Measurements from ENCODE around the gene SCYGR4. TPM values are rescaled to one million over a fixed set of nuclear protein-coding genes. Genes with fewer than 3 reads are reported as not detected.

The SCYGR4 gene
- total RNA-seq, 1 donor from 2014 or later: not detected

DNA sequence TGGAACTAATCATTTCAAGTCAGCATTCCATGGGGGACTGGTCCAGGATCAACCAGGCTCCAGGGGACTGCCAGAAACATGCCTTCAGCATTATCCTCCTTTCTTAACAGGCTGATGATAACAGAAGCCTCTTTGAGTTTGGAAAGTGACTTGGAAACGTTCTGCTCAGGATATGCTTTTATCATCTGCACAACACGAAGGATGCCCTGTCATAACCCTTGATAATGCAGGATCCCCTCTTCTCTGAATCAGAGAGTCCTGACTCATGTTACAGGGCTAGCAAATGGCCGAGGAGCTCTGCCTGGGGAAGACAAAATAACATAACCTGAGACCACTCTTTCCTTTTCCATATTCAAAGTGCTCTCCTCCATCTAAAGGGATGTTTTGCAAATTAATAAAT is 9.4 kb upstream of the SCYGR4 start:
- no peaks in the 10 kb centered on the region for H3K9me3 Mint-ChIP-seq
- H3K4me3 Mint-ChIP-seq: no peak overlapping the region
- DNase-seq (ENCODE audit: low read depth, low spot score): no peak
- no peaks in the 10 kb centered on the region for H3K36me3 Mint-ChIP-seq (ENCODE audit: low read depth)
- TF ChIP-seq, protein P1, sequence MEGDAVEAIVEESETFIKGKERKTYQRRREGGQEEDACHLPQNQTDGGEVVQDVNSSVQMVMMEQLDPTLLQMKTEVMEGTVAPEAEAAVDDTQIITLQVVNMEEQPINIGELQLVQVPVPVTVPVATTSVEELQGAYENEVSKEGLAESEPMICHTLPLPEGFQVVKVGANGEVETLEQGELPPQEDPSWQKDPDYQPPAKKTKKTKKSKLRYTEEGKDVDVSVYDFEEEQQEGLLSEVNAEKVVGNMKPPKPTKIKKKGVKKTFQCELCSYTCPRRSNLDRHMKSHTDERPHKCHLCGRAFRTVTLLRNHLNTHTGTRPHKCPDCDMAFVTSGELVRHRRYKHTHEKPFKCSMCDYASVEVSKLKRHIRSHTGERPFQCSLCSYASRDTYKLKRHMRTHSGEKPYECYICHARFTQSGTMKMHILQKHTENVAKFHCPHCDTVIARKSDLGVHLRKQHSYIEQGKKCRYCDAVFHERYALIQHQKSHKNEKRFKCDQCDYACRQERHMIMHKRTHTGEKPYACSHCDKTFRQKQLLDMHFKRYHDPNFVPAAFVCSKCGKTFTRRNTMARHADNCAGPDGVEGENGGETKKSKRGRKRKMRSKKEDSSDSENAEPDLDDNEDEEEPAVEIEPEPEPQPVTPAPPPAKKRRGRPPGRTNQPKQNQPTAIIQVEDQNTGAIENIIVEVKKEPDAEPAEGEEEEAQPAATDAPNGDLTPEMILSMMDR (conservative IDR thresholded peaks at IDR 0.05): no peak
- H3K27me3 Mint-ChIP-seq (ENCODE audit: low read depth): peaks cover 2% of the 10 kb centered on the region
- H3K27ac Mint-ChIP-seq (ENCODE audit: unreplicated experiment): no peak overlapping the region
- H3K4me1 Mint-ChIP-seq: no peaks in the 10 kb centered on the region

DNA sequence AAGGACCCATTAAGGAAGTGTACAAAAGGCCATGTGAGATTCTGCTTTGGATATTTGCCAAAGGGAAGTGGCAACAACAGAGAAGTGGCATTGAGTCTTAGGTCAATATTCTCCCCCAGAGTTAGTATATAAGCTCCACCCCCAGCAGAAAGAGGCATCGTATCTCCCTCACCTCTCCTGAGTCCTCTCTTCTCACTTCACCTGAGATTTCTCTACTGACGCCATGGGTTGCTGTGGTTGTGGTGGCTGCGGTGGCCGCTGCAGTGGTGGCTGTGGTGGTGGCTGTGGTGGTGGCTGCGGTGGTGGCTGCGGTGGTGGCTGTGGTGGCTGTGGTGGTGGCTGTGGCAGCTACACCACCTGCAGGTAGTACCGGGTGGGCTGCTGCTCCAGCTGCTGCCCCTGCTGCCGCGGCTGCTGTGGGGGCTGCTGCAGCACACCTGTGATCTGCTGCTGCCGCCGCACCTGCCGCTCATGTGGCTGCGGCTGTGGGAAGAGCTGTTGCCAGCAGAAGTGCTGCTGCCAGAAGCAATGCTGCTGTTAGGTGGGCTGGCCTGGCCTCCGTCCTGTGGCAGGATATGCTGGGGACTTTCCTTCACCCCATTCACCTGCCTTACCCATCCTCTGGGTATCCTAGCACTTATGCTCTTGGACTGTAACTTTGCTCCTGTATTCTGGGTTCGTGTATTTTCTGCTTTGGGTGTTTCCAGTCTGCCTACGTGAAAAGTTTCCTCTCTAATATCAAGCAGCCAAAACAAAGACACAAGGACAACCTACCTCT is 8.5 kb upstream of the SCYGR4 start:
- Mint-ChIP-seq H3K36me3 (ENCODE audit: low read depth) (no peaks in the 10 kb centered on the region), H3K27ac (ENCODE audit: unreplicated experiment) (no peak overlapping the region), H3K4me1 (no peaks in the 10 kb centered on the region), H3K27me3 (ENCODE audit: low read depth) (peaks cover 2% of the 10 kb centered on the region), H3K9me3 (no peaks in the 10 kb centered on the region), H3K4me3 (no peak overlapping the region)
- TF ChIP-seq, protein P1 (conservative IDR thresholded peaks at IDR 0.05): no peak
- no peak for DNase-seq (ENCODE audit: low read depth, low spot score)

DNA sequence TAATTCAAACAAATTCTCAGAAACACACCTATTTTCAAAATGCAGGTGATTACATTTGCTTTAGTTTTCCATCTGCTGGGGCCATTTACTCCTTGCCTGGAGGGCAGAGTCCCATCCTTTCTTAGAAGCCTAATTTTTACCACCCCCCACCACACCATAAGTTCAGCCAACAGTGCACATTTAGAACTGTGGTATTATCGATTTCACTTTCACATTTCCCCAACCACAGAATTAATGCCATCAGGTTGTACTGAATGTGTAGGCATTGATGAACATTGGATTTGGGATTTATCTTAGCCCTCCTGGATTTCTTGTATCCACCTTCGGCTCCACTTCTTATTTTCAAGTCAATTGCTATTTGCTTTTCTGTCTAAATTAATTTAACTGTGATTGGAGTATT is 7.2 kb upstream of the SCYGR4 start:
- no peaks in the 10 kb centered on the region for H3K9me3 Mint-ChIP-seq
- no peak for DNase-seq (ENCODE audit: low read depth, low spot score)
- peaks cover 2% of the 10 kb centered on the region for H3K27me3 Mint-ChIP-seq (ENCODE audit: low read depth)
- H3K27ac Mint-ChIP-seq (ENCODE audit: unreplicated experiment): no peak overlapping the region
- TF ChIP-seq, protein P1 (conservative IDR thresholded peaks at IDR 0.05): no peak
- no peak overlapping the region for H3K4me3 Mint-ChIP-seq
- H3K36me3 Mint-ChIP-seq (ENCODE audit: low read depth): no peaks in the 10 kb centered on the region
- H3K4me1 Mint-ChIP-seq: no peaks in the 10 kb centered on the region

DNA sequence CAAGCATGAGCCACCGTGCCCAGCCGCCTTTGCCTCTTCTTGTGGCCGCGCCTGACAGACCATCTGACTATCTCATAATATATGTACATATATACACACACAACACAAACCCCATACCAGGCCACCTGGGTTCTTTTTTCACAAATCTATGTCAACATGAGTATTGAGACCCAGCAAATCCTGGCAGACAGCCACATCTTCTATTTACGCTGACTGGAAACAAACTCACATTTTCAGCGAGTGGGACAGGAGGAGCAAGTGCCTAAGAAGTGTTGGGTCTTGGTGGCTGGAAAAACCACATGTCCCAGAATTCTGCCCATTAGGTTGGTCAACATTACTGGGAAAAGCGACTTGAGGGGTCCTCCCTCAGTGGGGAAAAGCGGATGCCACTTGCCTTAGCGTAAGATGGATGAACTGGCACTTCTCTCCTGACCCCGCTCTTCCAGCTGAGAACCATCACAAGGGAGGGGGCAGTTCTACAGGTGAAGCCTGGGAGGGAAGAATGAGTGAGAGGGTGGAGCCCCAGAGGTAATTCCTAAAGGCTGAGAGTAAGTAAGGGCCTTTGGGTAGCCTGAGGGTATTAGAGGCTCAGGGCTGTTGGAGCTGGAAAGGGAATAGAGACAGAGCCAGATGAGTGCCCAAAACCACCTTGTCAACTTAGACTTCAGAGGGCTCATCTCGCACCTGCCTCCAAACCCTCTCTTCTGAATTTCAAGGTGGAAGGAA is 4.6 kb upstream of the SCYGR4 start:
- Mint-ChIP-seq H3K36me3 (ENCODE audit: low read depth) (no peaks in the 10 kb centered on the region), H3K9me3 (no peaks in the 10 kb centered on the region), H3K27me3 (ENCODE audit: low read depth) (peaks cover 4% of the 10 kb centered on the region), H3K4me3 (no peak overlapping the region), H3K27ac (ENCODE audit: unreplicated experiment) (no peak overlapping the region), H3K4me1 (no peaks in the 10 kb centered on the region)
- DNase-seq (ENCODE audit: low read depth, low spot score): no peak
- TF ChIP-seq, protein P1 (conservative IDR thresholded peaks at IDR 0.05): no peak

DNA sequence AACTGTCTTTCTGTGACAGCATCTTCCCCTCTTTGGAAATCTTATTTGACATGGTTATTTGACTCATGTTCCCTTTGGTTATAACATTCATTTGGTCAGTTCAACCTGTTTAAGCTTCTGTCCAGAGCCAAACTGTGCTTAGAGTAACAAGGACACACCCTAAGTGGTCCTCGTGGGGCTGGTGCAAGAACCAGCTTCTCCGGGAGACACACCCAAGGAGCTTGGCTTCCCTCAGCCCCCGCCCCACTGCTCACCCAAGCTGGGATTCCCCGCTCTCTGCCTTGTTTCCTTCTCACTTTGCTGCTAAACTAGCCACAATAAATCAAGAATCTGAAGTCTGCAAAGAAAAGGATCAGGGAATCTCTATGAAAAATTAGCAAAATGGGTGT is 4.0 kb upstream of the SCYGR4 start:
- Mint-ChIP-seq H3K4me1 (no peaks in the 10 kb centered on the region), H3K9me3 (no peaks in the 10 kb centered on the region), H3K27ac (ENCODE audit: unreplicated experiment) (no peak overlapping the region), H3K4me3 (no peak overlapping the region), H3K27me3 (ENCODE audit: low read depth) (peaks cover 4% of the 10 kb centered on the region), H3K36me3 (ENCODE audit: low read depth) (no peaks in the 10 kb centered on the region)
- TF ChIP-seq, protein P1 (conservative IDR thresholded peaks at IDR 0.05): no peak
- no peak for DNase-seq (ENCODE audit: low read depth, low spot score)

Measured in neural crest cell (in vitro differentiated cells).